GM18508 (cell line): ENCODE measurements around the gene MBD6.
"Not testable (repeated sequence)": the region's sequence is repeated elsewhere in the genome, so short reads cannot be mapped to it uniquely, and the experiment has no call there.

ENCODE experiments used
- ATAC-seq: cut with Tn5 transposase; IDR thresholded peaks from one replicate; pipeline ENCODE4 v1.9.1; 2021; ENCODE audit warnings: moderate number of reproducible peaks; ENCODE audit not compliant: insufficient read depth, unreplicated experiment

MBD6 gene

DNA sequence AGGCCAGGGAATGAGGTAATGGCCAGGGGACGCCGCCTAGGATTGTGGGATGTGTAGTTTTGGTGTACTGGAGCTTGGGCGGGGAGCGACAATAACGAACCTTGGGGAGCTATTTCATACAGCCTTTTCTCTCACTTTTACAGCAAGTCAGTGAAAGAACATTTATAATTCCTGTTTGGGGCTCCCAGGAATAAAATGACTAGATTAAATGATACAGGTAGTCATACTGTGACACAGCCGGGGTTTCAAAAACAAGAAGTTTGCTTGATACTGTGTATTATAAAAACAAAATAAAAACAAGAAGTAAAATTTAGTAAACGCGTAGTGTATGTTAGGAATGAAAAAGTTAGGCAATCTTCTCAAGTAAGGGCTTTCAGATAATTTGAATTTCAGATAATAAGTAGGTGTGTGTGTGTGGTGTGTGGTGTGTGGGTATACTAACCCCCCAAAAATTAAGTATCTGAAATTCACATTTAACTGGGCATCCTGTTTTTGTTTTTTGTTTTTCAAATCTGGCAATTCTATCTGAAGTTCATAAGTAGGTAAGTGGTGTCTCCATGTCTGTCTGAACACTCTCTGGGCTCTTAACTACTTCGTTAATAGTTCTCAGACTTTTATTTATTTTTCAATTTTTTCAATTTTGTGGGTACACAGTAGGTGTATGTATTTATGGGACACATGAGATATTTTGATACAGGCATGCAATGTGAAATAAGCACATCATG is 24.8 kb downstream of the MBD6 start:
- no peak for ATAC-seq

DNA sequence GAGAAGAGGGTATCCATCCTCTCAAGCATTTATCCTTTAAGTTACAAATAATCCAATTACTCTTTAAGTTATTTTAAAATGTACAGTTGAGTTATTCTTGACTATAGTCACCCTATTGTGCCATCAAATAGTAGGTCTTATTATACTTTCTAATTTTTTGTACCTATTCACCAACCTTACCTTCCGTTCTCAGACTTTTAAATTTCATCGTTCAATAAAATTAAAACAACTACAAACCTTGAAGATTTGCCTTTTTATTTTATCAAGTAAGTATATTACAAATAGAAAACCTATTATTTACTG is 25.3 kb downstream of the MBD6 start:
- ATAC-seq: no peak

DNA sequence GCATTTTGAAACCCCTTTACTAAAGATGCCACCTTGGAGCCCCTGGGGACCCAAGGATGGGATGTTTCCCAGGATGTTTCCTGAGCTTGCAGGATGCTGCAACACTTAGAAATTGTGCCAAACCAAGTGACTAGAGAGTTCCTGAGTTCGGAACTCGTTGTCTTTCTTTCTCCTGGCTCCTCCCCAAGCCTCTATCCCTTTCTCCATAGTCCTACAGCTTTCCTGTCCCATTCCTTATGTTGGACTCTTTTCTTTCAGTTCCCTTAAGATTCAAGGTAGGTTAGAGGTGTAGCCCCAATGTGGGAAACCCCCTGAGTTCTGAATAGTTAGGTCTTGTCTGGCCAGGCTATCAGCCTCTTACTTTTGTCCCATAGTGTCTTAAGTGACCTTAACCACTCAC is 25.9 kb downstream of the MBD6 start:
- no peak for ATAC-seq

DNA sequence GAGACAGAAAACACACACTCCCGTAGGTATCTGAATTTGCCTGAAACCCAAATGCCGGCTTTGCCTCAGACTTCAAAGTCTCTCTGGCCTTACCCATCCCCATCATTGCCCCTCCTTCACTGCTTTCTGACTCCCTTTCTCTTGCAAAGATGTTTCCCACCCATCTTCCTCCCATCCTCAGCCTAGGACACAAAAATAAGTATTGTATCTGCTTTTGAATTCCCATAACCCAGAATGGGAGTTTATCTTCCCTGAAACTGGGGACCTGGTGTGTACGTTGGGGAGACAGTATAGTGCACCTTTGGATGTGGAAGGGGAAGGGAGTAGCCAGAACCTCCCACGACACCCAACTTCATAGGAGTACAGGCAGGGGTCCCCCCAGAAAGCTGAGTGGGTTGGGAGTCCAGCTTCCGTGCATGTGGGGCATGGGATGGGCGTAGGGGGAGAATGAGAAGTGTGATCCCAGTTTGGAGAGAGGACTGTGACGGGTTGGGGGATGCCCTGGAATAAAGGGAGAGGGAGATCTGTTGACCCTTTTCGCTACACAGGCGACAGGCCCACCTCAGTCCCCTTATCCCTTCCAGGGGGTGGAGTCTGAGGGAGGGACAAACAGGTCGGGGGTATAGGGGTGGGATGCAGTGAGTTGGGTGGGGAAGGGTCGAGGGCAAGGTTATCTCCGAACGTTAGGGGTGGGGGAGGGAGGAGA is 26.7 kb downstream of the MBD6 start:
- no peak for ATAC-seq

DNA sequence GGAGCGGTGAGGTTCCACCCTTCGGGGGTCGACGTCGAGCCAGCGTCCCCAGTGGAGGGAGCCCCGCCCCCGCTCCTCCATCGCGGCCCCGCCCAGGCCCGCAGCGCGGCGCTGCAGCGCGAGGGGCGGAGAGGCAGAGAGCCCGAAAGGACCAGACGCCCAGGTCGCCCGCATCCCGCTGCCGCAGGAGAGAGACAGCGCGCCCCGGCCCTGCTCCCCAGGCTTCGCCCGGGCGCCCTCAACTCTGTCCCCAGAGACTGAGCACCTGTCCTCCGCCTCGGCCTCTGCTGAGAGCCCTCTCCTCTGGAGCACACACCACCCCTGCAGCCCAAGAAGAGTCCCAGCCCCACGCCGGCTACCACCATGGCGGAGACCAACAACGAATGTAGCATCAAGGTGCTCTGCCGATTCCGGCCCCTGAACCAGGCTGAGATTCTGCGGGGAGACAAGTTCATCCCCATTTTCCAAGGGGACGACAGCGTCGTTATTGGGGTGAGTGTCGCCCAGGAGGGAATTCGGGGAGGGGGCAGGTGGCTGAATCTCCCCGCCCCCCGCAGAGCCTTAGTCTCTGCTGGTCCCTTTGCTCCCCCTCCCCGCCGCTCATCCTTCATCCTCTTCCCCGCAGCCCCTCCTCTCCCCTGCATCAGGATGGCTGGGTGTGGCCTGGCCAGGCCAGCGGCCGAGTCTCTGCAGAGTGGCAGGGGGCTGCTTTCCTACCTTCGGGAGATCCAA is 27.5 kb downstream of the MBD6 start, which contains the start of gene KIF5A:
Gene KIF5A, plus strand, starts transcription at position 136 of the 732 bp plus-strand sequence. Its CDS starts 228 bp downstream, at position 364.
- ATAC-seq: no peak

DNA sequence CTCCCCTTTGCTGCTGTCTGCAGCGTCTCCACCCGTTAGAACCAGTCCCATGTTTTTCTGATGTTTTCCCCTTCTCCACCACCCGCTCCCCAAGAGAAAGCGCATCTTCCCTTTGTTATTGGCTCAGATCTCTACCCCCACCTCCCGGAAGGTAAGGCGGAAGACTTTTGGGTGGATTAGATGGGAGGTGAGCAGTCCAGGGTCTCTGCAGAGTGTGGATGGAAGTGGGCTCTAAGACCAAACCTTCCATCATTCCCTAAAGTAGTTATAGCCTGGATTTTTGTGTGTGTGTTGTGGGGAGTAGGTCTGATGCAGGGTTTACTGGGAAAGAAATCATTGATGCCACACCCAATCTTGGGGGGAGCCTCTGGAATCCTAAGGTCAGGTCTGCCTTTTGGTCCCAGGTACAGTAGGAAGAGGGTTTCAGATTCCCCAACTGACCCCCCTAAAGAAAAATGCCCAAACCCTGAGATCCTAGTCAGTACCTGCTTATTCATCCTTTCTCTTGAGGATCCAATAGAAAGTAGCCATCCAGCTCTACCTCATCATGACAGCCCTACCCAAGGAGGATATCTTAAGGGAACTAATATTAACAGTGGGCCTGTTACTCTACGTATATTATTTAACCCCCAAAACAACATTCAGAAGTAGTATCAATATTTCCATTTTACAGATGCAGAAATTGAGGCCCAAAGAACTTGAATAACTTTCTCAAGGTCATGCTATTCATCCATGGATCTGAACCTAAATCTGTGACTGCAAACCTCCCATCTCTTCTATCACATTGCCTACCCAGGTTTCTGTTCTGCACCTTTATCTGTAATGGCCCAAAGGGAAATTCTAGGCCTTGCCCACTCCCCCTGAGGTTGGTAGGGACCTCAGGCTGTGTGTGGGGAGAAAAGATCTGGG is 28.3 kb downstream of the MBD6 start:
- ATAC-seq: no peak

DNA sequence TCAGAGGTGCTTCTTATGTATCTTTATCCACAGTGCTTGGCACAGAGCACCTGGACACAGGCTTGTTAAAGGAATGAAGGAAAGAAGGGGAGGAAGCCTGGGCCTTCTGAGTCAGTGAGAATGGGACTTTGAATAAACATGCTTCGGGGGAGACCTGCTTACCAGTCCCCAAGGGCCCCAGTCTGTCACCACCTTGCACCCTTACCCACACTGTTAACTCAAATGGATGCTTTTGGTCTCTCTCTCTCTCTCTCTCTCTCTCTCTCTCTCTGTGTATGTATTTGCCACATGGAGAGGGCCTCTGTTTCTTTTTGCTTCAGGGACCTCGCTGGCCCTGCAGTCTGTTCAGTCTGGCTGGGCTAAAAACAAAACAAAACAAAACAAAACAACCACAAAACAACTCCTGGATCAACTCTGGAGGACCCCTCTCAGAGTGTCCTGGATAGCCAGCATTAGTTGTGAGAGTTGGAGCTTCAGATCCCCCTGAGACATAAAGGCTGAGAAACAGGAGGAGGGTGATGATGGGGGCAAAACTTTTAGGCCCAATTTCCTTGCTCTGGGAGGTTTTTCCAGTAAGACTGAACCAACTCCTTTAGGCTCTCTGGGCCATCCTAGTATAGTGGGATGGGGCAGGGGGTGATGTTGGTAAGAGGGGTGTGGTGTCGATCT is 29.1 kb downstream of the MBD6 start:
- no peak for ATAC-seq

DNA sequence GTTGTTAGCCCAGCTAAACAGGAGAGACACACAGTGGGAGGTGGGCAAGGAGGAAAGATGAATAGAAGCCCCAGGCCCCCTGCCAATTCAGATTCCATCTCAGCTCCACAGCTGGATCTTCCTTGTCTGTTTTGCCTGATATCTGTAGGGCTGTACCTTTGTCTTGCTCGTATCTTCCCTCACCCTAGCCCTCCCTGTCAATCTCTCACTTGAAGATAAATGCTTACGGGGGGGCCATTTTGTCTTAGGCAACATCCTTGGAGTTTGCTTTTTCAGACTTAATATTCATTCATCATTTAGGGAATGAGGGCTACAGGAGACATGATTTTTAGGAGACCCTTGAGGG is 29.7 kb downstream of the MBD6 start:
- ATAC-seq: no peak

DNA sequence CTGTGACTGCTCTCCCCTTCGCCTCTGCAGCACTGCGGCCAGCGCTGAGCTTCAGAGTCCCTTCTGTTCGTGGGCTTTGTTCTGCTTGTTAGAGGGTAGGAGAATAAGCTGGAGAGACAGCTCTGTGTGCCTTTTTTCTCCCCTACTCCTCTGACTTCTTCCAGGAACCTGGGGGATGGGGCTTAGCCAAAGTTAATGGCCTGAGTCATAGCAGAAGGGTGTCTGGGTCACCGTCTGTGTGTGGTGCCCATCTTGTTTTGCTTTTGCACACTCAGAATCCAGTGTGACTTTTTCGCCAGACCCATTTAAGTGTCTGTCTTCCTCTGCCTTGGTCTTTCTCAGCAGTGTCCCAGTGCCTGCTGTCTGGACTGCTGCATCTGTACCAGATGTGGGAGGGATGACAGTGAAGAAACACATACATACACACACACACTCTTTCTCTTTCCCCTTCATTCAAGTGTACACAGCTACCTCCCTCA is 30.2 kb downstream of the MBD6 start:
- no peak for ATAC-seq

DNA sequence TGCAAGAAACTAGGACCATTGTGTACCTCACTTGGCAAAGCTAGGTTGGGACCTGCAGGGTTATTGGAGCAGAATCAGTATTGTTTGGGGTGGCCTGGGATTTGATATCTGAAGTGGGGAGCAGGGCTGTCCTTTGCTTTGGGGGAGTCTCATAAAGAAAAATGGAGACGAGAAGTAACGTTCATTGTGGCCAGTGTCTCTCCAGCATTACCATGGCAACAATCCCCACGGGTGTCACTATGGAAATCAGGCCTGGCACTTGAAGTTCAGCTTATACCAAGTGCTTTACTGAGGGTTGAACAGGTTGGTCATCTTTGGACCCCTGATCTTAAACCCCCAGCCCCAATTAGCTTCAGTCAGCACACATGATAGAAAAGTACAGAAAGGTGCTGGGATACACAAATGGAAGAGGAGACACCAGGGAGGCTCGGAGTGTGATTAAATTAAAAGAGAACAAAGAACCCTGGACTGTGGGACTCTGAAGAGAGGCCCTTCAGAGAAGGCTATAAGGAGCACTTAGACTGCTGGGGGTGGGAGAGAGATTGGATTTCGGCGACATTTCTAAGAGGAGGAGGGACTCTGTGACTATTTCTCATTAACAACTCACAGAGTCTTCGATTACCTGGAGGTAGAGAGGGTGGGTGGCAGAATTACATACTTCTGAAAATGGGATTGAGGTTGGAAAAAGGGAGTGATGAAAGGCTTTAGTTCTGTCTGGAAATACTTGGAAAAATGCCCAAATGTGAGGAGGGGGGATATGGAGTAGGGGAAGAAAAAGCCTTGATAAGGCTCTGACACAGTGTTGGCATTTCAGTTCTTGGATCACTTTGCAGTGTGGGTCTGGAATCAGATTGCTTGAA is 30.9 kb downstream of the MBD6 start:
- no peak for ATAC-seq

DNA sequence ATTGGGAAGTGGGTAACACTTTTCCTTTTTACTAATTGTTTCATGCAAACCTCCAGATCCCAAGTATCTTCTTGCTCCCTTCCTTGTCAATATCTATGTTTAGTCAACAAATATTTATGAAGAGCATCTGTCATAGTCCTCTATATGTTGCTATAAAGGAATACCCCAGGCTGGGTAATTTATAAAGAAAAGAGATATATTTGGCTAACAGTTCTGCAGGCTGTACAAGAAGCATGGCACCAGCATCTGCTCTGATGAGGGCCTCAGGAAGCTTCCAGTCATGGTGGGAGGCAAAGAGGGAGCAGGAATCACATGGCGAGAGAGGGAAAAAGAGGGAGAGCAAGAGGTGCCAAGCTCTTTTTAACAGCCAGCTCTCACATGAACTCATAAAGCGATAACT is 31.8 kb downstream of the MBD6 start:
- no peak for ATAC-seq

DNA sequence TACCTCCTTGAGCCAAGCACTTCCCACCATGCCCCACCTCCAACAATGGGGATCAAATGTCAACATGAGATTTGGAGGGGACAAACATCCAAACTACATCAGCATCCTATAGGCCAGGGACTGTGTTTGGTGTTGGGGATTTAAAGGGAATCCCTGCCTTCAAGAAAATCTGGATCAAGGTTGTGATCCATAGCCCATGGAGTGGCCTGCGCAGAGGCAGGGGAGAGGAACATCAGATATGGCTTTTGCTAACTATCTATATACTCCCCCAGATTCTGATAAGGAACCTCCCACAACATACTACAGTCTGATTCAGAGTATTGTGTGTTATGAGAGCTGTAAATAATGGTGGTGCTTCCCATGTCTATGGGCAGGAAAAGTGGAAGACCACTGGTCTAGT is 32.3 kb downstream of the MBD6 start:
- no peak for ATAC-seq

DNA sequence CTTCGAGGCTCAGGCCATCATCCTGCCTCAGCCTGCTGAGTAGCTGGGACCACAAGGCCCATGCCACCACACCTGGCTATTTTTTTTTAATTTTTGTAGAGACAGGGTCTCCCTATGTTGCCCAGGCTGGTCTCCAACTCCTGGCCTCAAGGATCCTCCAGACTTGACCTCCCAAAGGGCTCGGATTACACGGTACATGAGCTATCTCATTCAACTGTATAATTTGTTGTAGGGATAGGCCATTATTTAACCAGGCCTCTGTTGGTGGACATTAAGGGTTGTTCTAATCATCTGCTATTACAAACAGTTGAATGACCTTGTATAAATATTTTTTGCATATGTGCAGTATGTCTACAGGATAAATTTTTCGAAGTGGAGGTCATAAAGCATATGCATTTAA is 36.2 kb downstream of the MBD6 start:
- ATAC-seq: no peak

DNA sequence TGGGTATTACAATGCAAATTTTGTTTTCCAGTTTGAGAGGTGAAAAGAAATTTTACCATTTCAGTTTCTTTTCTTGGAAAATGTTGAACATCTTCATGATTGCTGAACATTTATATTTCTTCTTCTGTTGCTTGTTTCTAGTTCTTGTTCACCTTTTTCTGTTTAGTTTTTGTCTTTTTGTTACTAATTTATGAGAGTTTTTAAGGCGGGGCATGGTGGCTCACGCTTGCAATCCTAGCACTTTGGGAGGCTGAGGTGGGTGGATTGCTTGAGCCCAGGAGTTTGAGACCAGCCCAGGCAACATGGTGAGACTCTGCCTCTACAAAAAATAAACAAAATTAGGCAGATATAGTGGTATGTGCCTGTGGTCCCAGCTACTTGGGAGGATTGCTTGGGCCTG is 37.9 kb downstream of the MBD6 start:
- no peak for ATAC-seq

DNA sequence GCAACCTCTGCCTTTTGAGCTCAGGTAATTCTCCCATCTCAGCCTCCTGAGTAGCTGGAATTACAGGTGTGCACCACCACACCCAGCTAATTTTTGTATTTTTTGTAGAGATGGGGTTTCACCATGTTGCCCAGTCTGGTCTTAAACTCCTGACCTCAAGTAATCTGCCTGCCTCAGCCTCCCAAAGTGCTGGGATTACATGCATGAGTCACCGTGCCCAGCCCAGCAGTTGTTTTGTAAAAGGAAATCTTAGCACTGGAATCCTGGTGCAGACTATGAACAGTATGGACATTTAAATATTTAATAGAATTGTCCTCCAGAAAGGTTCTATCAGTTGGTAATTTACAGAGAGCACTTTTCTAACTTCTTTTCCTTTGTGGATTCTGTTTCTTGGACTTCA is 38.5 kb downstream of the MBD6 start:
- ATAC-seq: not testable (repeated sequence)

DNA sequence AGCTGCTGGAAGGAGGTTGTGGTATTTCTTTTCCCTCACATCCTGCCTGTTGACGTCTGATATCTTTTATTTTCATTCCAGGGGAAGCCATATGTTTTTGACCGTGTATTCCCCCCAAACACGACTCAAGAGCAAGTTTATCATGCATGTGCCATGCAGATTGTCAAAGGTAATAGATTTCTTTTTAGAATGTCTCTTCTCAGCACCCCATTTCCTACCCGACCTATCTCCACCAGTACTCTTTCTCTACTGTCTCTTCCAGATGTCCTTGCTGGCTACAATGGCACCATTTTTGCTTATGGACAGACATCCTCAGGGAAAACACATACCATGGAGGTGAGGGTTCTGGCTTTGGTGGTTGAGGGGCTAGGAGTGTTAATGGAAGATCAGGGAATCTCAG is 40.7 kb downstream of the MBD6 start:
- ATAC-seq: no peak

DNA sequence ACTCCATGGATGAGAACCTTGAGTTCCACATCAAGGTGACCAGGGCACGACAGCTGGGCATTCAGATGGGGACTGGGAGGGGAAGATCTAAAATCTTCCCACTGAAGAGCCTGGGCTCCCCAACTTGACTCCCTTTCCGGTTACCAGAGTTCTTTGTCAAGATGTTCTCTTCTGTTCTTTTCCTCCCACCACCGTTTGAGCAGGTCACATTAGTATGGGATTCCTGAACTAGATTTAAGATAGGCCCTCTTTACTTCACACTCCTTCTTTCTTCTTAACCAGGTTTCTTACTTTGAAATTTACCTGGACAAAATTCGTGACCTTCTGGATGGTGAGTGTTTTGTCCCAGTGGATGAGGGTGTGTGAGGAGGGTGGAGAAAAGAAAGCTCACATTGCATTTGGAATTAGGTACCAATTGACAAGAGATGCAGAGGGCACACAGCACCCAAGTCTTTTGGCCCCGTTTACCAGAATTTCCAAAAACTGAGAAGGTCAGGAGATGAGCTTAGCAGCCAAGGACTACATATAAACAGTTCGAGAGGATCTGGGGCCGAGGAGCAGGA is 41.6 kb downstream of the MBD6 start:
- no peak for ATAC-seq

DNA sequence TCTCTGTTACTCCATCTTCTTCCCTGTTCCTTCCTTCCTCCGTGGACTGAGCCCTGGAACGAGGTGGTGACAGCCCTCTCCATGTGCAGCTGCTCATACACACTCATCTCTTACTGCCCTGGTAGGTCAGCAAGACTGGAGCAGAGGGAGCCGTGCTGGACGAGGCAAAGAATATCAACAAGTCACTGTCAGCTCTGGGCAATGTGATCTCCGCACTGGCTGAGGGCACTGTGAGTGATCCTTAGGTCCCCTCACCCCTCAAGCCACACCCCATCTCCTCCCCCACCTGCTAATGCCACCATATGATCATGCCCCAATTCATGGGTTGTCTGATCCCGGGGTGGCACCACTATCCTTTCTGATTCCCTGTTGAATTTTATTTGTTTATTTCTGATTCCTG is 46.2 kb downstream of the MBD6 start:
- no peak for ATAC-seq

DNA sequence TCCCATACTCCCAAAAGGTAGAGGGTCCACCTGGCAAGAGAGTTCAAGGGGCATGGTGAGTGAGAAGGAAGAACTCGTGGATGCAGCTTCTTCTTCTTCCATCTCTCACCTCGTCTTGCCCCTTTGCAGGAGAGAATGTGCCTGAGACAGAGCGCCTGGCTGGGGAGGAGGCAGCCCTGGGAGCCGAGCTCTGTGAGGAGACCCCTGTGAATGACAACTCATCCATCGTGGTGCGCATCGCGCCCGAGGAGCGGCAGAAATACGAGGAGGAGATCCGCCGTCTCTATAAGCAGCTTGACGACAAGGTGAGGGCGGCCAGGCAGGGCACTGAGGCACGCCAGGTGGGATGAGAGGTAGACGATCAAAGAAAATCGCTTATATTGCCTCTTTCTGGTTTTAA is 47.2 kb downstream of the MBD6 start:
- ATAC-seq: no peak
